IPS-11a (cell line): ENCODE measurements around the gene KCNJ9.
"Not testable (repeated sequence)": the region's sequence is repeated elsewhere in the genome, so short reads cannot be mapped to it uniquely, and the experiment has no call there.

Source experiments
- H3K4me3 ChIP-seq: one replicate; pipeline ENCODE4 v1.5.1; 2013; ENCODE audit warnings: low read depth, low read length, control low read depth

The KCNJ9 gene

GRCh38 chr1:160123726-160124125 lies 42.4 kb downstream of the KCNJ9 start:
- H3K4me3 ChIP-seq, result no peak overlapping the region

- H3K4me3 ChIP-seq, result no peak overlapping the region
Measured at GRCh38 chr1:160124705-160125478, 43.6 kb downstream of the KCNJ9 start.

GRCh38 chr1:160125746-160126145 lies 44.4 kb downstream of the KCNJ9 start:
- H3K4me3 ChIP-seq, result no peak overlapping the region

GRCh38 chr1:160126342-160126741 lies 45.0 kb downstream of the KCNJ9 start:
- not testable (repeated sequence) for H3K4me3 ChIP-seq

GRCh38 chr1:160127381-160127780 lies 46.0 kb downstream of the KCNJ9 start:
- H3K4me3 ChIP-seq, result no peak overlapping the region

DNA sequence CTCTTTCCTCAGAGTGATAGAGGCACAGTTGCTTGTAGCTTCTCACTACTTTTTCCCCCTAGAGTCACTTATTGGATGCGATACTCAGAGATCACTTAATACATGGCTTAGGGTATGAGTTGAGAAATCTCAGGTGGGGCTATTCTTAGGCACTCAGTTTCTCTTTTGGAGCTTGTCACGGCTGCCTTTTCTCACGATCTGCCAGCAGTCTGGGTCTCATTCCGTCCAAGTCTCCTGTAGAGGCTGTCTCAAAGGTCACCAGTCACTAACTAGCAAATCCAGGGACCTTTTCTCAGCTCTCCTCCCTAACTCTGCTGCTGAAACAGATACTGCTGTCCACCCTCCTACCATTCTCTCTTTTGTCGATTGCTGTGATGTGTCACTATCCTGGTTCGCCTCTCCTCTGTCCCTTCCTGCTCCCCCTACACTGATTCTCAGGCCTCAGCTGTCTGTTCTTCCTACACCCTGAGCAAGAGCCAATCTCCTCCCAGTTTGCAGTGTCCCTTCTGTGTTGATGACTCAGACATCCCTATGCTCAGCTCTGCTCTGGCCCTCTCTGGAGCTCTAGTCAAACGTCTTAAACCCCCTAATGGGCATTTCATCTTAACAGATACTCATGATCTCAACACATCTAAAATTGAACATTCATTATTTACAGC lies 46.7 kb downstream of the KCNJ9 start:
- no peak overlapping the region for H3K4me3 ChIP-seq

DNA sequence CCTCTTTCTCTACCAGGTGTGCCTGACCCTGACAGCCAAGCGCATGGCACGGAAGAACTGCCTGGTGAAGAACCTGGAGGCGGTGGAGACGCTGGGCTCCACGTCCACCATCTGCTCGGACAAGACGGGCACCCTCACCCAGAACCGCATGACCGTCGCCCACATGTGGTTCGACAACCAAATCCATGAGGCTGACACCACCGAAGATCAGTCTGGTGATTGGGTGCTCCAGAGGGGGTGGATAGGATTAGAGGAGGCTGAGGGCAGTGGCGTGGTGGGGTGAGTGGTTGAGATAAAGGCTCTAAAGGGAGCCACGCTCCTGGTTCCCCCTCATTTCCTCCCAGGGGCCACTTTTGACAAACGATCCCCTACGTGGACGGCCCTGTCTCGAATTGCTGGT lies 47.3 kb downstream of the KCNJ9 start:
- no peak overlapping the region for H3K4me3 ChIP-seq

GRCh38 chr1:160129046-160129445 lies 47.7 kb downstream of the KCNJ9 start:
- H3K4me3 ChIP-seq, result no peak overlapping the region

GRCh38 chr1:160129558-160129957 lies 48.2 kb downstream of the KCNJ9 start:
- no peak overlapping the region for H3K4me3 ChIP-seq

- H3K4me3 ChIP-seq, result no peak overlapping the region
Measured at GRCh38 chr1:160129966-160130365, 48.6 kb downstream of the KCNJ9 start.

GRCh38 chr1:160130486-160130885 lies 49.1 kb downstream of the KCNJ9 start:
- H3K4me3 ChIP-seq, result no peak overlapping the region

DNA sequence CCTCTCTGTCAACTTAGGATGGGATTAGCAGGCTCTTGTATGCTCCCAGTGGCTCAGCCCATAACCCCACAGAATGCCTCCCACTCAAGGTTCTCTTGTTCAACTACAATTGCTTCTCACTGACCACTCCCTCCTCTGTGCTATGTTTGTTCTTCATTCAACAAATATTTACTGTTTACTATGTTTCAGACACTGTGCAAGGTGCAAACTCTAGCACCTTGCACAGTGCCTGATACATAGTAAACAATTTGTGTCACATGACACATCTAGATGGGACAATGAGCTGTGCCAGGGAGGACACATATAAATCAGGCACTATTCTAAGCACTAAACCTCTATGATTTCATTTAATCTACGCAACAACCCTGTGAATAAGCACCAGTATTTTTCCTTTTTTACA lies 49.6 kb downstream of the KCNJ9 start:
- no peak overlapping the region for H3K4me3 ChIP-seq

- H3K4me3 ChIP-seq, result no peak overlapping the region
Measured at GRCh38 chr1:160131803-160132565, 50.6 kb downstream of the KCNJ9 start.

GRCh38 chr1:160133990-160134770 lies 52.8 kb downstream of the KCNJ9 start:
- H3K4me3 ChIP-seq, result no peak overlapping the region

- no peak overlapping the region for H3K4me3 ChIP-seq
Measured at GRCh38 chr1:160134791-160135572, 53.6 kb downstream of the KCNJ9 start.

- H3K4me3 ChIP-seq, result no peak overlapping the region
Measured at GRCh38 chr1:160136121-160136925, 55.0 kb downstream of the KCNJ9 start.

GRCh38 chr1:160136926-160137200 lies 55.5 kb downstream of the KCNJ9 start:
- no peak overlapping the region for H3K4me3 ChIP-seq

DNA sequence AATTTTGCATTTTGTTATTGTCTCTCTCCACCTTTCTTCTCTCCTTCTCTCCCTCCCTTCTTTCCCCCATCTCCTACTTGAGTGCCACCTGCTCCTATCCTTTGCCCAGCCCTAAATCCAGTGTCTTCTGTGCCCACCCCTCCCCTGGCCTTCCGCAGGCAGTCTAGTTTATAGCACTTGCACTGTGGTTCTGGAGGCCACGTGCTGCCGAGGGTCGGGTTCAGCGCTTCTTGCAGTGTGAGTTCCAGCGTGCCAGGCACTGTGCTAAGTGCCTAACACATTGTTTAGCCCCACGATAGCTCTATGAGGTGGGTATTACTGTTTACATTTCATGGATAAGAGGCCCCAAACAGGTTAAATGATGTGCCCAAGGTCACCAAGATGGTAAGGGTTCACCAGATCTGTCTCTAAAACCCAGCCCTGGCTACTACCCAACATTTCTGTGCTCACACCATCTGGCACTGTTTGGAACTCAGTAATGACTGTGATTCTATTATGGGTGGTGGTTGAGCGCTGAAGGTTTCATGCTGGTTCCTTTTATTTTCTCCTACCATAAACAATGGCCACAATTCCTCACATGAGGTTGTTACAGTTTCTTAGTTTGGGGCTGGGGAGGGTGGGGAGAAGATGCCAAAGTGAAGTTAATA lies 56.0 kb downstream of the KCNJ9 start:
- H3K4me3 ChIP-seq, result no peak overlapping the region

- no peak overlapping the region for H3K4me3 ChIP-seq
Measured at GRCh38 chr1:160139840-160140239, 58.5 kb downstream of the KCNJ9 start.
